Left forelimb (tissue), 1 donor: ENCODE results near the gene BID.

Experiments used
- DNase-seq: peaks from one replicate; pipeline ENCODE4 v3.0.0-alpha.2; 2018; ENCODE audit warnings: low spot score

BID gene

DNA sequence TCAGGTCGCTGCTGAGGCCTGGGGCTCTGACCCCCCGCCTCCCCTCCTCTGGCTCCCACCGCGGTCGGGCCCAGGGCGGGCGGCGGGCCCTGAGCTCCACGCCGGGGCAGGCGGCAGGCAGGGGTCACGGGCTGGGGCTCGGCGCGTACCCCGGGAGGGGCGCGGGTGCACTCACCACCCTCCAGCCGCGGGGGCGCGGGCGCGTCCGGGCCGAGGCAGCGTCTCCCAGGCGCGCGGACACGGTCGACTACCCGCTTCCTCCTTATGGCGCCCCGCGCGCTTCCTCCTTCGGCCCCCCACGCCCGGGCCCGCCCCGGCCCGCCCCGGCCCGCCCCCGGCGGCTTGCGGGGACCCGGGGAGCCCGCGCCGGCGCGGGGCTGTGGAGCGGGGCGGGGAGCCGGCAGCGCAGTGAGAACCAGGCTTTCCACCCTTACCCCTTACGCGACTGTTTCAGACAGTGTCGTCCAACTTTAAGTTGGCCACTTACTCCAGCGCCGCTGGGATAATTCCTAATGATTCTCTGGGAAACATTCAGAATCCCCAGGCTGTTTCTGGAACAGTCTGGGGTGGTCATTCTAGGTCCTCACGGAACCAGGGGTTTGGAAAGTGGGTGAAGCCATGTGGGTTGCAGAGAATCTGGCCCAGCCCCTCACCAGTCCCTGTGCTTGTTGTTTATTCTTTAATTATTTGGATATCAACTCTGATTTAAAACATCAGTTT, at the start of gene BID:
TSS of gene BID (minus strand) at position 264 of the 720 bp plus-strand sequence. CDS start 24,353 bp downstream, outside the sequence.
- DNase-seq, result no peak

DNA sequence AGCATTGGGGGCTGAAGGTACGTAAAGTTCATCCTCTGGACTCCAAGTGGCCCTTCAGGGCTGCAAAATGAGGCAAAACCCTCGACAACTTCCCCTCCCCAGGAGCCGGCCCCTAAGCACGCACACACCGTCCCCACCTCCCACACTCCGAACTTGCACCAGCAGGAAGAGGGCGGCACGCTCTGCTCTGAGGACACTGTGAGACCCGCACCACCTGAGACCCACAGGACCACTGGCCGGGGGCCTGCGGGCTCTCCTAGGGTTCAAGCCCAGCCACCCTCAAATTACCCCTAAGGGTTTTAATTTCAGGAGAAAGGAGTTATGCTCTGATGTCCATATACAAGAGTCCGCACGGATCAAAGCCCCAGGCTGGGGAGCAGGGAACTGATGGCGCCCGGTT, 49.7 kb upstream of the BID start:
- no peak for DNase-seq

DNA sequence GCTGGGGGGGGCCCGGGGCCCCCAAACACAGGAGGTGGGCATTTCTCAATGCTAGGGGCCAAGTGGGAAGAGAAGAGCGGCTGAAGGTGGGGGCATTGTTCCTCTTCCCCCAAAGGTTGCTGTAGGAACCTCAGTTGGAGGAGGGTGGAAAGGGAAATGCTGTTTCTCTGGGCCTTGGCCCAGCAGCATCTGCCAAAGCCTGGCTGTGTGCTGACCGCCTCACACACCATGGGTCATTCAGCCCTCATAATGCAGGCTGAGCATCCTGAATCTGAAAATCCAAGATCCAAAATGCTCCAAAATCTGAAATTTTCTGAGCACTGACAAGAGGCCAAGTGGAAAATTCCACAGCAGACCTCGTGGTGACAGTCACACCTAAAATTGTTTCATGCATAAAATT, 49.0 kb upstream of the BID start:
- no peak for DNase-seq

DNA sequence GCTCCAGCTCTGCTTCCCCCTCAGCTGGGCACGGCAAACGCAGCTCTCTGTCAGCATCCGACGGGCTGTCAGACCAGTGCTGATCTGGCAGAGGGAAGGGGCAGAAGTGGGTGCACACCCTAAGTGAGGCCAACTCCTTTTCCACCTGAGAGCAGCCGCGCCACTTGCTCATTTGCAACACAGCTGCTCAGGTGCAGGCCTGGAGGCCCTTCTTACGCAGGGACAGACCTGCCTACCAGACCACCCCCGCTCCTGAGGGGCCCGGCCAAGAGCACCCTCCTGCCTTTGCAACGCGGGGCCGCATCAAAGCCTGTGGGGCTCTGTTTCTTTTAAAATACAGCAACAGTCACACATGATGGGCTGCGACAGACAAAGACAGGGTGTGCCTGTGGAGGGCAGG, 47.8 kb upstream of the BID start:
- no peak for DNase-seq

DNA sequence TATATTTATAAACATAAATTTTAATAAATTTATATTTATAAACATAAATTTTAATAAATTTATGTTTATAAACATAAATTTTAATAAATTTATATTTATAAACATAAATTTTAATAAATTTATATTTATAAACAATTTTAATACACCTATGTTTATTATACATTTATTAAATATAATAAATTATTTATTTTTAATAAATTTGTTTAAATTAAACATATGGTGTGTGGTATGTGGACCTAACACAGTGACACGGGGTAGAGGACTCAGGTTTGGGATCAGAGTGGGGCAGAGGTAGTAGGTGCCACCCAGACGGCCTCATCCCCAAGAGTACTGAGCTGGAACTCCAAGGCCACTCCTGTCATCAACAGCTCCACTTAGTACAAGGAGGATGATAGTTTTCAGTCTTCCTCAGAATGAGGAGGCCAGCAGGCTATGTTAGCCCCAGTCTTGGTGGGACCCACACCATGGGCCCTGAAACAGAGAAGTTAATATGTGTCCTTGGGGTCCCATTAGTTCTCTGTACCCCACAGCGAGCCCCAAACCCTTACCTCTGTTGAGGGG, 46.7 kb upstream of the BID start:
- no peak for DNase-seq

DNA sequence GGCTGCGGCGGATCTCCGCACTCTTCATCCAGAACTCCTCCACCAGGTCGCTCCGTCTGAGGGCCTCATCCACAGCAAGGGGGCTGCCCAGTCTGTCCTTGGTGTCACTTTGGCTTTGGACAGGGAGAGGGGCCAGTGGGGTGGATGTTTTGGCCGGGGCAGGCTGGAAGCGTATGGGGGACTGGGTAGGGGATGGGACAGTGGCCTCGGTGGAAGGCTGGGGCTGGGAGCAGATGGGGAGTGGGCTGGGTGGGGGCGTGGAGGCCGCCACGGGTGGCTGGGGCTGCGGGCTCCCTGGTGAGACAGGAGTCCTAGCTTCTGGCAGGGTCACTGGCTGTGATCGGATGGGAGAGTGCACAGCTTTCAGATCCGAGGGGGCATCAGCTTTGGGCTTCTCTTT, 44.4 kb upstream of the BID start:
- DNase-seq, result no peak

DNA sequence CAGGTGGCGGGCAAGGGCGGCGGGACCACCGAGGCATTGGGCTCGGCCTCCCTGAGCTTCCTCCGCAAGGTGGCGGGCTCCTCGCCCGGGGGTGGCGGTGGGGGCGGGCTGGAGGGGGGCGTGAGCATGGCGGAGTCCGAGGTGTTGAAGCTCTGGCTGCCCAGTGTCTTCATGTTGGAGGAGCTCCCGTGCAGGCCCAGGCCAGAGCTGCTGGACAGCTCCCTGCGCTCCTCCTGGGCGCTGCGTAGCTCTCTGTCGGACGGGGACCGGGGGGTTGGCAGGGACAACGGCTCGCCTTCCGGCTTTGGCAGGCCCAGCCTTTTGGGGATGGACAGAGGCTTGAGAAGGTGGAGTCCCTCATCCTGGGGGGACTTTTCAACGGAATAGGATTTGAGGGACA, 43.9 kb upstream of the BID start:
- DNase-seq, result no peak

DNA sequence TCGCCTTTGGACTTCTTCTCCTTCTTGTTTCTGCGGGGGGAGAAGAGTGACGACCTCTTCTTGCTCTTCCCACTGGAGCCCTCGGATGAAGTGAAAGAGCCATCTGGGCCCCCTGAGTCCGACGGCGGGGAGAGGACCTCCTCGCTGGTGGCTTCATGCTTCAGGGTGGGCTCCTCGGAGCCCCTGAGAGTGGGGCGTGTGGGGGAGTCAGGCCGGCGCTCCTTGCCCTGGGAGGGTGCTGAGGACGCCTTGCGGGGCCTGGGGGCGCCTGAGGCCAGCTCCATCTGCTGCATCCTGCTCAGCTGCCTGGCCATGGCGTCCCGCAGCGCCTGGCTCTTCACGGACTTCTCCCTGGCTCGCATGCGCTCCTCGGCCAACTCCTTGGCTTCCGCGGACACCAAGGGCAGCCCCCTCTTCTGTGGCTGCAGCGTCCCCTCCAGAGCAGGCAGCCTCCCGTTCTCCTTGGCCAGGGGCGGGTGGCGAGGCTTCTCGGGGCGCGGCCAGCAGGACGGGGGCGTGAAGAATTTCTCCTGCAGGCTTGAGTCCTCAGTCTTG, 43.3 kb upstream of the BID start:
- DNase-seq, result no peak

DNA sequence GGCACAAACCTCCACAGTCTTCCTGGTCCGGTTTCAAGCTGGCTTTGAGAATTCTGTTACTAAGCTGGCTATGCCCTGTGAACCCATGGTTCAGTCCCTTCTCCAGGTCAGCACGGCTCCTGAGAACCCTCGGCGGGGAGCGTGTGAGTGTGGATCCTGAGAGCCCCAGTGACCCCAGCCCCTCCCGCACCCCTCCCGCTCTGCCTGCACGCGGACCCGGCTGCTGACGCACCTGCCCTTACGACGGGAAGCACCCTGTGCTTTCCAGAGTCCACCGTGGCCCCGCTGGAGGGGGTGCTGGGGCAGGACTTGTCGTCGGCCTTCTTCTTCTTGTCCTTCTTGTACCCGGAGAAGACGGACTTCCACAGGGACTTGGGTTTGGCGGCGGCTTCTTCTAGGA, 42.8 kb upstream of the BID start:
- no peak for DNase-seq

DNA sequence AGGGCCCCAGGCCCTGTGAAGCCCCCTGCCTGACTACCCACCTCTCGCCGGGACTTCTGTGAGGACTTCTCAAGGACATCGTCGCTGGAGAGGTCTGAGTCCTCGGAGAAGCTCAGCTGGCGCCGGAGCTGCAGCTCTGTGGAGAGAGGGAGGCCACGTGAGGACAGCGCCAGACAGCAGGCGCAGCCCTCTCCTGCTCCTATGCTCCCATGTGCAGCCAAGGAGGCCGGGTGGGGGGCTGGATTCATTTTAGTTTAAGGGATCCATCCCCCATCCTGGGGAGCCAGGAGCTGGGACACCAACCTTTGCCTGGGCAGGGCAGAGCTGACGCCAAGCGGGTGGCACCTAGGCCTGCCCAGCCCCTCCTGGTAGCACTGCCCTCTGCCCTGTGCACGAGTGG, 42.4 kb upstream of the BID start:
- no peak for DNase-seq

DNA sequence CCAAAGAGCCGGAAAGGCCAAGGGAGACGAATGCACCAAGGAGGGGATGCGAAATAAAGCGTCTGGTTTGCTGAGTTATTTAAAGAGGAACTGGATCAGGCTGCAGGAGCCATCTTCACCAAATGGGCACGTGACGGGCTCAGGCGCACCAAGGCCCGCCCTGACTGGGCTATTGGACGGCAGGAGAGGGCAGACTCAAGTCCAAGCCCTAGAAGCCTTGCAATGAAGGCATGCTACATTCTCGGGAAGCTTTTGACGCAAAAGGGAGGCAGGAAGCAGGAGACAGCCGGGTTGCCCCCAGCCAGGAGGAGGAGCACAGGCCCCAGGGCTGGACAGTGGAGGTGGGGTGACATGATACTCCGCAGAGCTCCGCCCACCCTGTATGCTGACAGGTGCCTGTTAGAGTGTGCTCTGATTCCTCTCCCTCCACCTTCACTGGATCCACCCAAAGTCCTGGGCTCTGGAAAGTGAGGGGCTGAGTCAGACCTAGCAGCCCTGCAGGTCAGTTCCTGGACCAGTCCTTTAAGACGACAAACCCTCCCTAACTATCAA, 41.5 kb upstream of the BID start:
- DNase-seq, result no peak

DNA sequence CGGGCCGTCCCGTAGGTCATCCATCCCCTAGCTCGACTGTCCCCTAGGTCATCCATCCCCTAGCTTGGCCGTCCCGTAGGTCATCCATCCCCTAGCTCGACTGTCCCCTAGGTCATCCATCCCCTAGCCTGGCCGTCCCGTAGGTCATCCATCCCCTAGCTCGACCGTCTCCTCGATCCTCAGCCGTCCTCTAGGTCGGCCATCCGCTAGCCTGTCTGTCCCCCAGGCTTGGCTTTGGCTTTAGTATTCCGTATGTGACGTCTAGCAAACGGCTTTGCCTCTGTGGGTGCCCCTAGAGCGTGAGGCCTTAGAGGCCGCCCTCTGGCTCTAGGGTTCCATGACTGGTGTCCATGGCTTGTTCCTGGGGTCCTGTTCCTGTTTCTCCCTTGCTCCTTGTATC, 40.6 kb upstream of the BID start:
- DNase-seq, result no peak

DNA sequence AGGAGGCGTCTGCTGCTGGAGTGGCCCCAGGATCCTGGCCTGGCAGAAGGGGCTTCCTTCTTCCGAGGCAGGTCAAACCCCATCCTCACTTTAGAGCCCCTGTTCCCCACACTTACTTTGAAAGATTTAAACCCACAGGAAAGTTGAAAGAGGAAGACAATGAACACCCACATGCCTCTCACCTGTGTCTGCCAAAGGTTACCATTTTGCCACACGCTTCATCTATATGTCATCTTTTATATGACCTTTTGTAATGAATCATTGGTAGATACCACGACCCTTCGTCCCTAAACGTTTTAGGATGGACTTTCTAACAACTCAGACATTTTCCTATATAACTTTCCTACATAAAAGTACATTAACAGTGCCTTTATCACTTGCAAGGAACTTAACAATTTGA, 39.8 kb upstream of the BID start:
- no peak for DNase-seq

DNA sequence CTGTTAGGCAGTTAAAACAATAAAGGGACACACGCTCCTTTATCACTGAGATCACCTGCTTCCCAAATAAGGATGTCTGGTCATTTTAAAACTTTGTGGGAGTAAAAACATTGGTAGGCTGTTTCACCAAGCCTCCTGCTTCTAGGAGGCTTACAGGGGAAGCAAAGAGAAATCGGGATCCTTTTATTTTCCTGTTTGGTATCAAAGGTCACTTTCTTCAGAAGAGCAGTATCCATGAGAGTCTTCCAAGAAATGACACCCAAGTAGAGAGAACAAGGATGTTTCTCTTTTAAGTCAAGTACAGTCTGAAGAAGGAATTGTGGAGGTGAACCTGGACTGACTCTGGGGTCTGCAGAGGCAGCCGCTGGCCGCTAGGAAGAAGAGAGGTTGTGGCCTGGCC, 36.9 kb upstream of the BID start:
- no peak for DNase-seq

DNA sequence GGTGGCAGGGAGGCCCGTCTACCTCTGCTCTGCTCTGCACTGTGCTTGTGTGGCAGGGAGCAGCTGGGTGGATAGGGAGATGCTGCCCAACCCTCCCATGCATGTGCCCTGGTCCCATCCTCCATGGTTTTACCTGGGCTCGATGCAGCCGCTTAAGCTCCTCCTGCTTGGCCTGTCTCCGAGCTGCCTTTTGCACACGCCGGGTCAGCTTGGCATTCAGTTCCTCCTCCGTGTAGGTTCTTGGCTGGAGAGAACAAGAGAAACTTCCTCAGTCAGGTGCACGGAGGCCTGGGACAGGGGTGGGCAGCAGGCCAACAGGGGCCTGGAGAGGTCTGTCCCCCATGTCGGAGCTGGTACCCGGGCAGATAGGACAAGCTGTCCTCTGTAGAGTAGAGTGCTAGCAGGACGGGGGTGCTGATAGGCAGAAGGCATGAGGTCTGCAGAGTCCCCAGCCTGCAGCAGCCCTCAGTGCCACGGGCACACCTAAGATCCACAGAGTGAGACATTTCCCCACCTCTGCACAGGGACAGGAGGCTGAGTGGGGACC, 36.4 kb upstream of the BID start:
- DNase-seq, result no peak

DNA sequence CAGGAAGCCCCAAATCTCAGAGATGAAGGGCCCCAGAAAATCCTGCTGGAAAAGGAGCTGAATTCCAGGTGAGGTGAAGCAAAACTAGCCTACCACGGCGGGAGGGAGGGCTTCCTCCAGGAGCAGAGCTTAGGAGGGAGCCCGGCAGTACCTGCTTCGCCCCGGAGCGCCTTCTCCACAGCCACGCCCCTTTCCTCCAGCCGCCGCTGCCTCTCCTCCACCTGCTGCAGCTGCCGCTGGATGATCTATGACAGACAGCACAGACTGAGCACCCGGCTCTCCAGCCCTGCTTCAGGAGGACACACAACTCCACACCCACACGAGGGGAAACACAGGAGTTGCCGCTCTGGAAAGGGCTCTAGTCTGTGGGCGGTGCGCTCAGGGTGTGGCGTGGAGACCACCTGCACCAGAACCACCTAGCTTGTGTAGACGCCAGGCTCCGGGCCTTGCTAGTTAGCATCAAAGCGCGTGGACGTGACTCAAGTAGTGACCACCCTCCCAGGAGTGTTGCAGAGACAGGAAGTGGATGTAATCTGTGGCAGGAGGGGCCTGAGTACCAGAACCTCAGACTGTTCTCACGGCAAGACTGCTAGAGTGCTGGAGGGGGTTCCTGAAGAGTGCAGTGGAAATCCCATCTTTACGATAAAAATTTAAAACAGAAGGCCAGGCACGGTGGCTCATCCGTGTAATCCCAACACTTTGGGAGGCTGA, 34.6 kb upstream of the BID start:
- DNase-seq, result no peak

DNA sequence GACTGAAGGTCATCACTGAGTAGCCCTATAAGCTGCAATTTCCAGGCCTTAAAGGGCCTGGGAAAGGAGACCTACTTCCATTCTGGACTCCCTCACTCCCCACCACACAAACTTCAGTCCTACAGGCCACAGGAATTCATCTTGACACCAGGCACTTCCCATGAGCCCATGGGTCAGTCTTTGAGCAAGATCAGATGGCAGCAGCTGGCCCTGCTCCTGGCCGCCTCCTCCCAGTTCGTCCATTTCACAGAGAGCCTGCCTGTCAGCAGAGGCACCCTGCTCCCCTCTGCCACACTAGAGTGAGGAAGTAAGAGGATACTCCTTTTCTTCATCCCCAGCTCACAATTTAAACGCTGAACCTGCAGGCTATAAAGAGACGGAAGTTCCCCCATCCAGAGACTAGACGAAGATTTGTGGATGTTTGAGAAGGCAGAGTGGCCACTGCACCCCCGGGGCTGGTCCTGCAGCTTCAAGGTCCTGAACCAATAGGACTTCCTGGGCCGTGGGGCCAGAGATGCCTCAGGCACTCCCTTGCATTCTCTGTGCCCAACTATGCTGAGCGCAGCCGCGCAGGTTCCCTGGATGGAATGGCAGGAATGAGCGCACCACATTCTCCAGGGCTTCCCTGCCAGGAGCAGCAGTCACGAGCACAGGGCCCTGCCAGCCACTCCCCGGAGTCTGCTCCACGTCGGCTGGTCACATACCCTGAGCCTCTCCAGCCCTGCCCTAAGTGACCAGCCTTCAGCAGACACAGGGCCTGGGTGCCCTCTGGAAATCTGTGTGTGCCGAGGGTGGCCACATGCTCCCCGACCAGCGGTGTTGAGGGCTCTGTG, 33.5 kb upstream of the BID start:
- DNase-seq, result no peak

DNA sequence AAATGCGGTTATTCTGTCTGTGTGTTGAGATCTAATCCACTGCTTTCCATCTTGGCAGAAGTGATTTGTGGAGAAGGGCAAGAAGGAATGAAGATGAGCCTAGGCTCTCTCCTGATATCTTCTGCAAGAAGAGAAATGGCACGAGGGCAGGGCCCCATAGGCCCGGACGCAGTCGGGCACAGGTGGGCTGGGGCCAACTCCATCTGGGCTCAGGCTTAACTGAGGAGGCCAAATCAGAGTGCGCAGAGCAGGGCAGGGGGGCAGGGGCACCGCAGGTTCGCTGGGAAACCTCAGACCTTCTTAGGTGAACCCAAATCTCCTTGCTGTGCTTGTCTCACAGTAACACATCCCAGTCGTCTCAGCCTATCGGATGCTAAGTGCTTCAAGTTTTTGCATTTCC, 32.8 kb upstream of the BID start:
- DNase-seq, result no peak

DNA sequence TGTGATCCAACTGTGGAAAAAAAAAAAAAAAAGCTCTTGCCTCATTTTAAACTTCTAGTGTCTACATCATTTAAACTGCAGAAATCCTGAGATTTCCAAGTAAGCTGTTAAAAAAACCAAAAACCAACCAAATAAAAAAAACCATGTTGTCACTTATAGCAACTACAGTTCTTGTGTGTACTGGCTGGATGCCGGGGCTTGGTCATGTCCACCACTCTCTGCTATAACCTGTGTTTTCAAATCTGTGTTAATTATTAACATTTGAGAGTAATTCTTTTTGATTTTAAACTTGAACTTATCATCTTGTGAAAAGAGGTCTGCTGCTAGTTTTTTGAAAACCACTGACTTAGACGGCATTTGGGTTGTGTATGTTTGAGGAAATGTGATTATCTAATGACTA, 32.2 kb upstream of the BID start:
- DNase-seq, result no peak

DNA sequence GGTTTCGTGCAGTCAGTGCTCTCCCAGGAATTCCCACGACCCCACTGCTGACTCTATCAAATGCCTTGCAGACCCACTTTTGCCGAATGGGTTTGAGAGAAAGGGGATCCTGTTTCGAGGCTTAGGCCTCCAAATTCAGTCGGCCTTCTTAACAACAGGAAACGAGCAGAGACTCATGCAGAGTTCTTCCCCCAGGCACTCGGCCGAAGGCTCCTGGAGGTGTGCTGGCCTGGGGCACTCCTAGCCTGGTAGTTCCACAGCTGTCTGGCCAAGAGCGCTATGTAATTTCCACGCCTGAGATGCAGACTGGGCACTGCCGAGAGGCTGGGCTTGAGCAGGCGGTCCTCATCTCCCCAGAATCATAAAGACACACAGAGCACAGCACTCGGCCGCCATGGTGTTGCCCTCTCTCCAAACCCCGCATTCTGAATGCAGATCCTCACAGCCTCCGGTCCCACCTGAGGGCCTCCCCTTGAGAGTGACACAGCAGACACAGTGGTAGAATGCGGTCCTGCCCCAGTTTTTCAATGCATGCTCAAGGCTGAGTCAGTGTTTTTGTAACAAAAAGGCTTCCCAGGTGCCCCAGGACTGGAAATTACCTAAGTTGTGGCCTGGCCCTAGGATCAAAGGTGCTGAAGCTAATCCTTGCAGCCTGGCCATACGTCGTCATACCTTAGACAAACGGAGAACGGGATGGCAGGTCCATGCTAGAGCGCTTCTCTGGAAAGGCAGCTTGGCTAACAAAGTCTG, 30.2 kb upstream of the BID start:
- no peak for DNase-seq
